Upper lobe of right lung (tissue), 1 donor: ENCODE data around the gene AMPD3. TPM values are rescaled to one million over a fixed set of nuclear protein-coding genes. Genes with fewer than 3 reads are reported as not detected.

Experiments
- ATAC-seq: fragments of 200-7000 bp; cut with Tn5 transposase; one replicate; pipeline ENCODE4 v1.9.1; 2020; ENCODE audit warnings: mild to moderate bottlenecking, moderate library complexity
- DNase-seq: peaks from one replicate; pipeline ENCODE4 v3.0.0-alpha.2; 2020
- H3K27ac ChIP-seq: fragments of 200-600 bp; one replicate; pipeline ENCODE4 v1.8.0; 2022
- H3K27me3 ChIP-seq: fragments of 200-600 bp; one replicate; pipeline ENCODE4 v1.8.0; 2022; ENCODE audit warnings: mild to moderate bottlenecking
- H3K36me3 ChIP-seq: fragments of 200-600 bp; one replicate; pipeline ENCODE4 v1.8.0; 2022
- H3K4me1 ChIP-seq: fragments of 200-600 bp; one replicate; pipeline ENCODE4 v1.8.0; 2022
- H3K4me3 ChIP-seq: fragments of 200-600 bp; one replicate; pipeline ENCODE4 v1.8.0; 2022; ENCODE audit warnings: mild to moderate bottlenecking
- H3K9me3 ChIP-seq: fragments of 200-600 bp; one replicate; pipeline ENCODE4 v1.8.0; 2022
- intact Hi-C: fragments of 100-400 bp; cut with DNase I; formaldehyde crosslinking; loops from one replicate; pipeline ENCODE4 v1.11.0; 2022
- total RNA-seq: library from RNA; stranded (reverse); fragmentation: NEBNext Ultra II Directional; extraction: Animal tissue kit (Norgen Biotek cat#: 25700); gene quantifications from one replicate; pipeline ENCODE4 v1.2.1, GENCODE V29; 2021
- TF ChIP-seq, protein P1 (sequence below): fragments of 200-600 bp; IDR thresholded peaks from one replicate; pipeline ENCODE4 v1.8.0; 2022; ENCODE audit warnings: antibody characterized with exemption
- donor health status: DM: no; HTN: yes; CAD: no; lungs with severe emphysema.

Gene AMPD3
- total RNA-seq, 1 donor from 2014 or later, result 11.6 TPM

GRCh38 chr11:10520562-10520961 lies 65.5 kb downstream of the AMPD3 start:
- TF ChIP-seq, protein P1, sequence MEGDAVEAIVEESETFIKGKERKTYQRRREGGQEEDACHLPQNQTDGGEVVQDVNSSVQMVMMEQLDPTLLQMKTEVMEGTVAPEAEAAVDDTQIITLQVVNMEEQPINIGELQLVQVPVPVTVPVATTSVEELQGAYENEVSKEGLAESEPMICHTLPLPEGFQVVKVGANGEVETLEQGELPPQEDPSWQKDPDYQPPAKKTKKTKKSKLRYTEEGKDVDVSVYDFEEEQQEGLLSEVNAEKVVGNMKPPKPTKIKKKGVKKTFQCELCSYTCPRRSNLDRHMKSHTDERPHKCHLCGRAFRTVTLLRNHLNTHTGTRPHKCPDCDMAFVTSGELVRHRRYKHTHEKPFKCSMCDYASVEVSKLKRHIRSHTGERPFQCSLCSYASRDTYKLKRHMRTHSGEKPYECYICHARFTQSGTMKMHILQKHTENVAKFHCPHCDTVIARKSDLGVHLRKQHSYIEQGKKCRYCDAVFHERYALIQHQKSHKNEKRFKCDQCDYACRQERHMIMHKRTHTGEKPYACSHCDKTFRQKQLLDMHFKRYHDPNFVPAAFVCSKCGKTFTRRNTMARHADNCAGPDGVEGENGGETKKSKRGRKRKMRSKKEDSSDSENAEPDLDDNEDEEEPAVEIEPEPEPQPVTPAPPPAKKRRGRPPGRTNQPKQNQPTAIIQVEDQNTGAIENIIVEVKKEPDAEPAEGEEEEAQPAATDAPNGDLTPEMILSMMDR, result no peak
- H3K9me3 ChIP-seq, result no peaks in the 10 kb centered on the region
- H3K27ac ChIP-seq, result no peak overlapping the region
- no peaks in the 10 kb centered on the region for H3K4me1 ChIP-seq
- intact Hi-C loops, result no loop called here
- H3K4me3 ChIP-seq, result no peak overlapping the region
- ATAC-seq, result no peak
- H3K36me3 ChIP-seq, result peaks cover 75% of the 10 kb centered on the region
- no peak for DNase-seq
- no peaks in the 10 kb centered on the region for H3K27me3 ChIP-seq

- Histone ChIP-seq H3K27me3 (no peaks in the 10 kb centered on the region), H3K4me3 (no peak overlapping the region), H3K27ac (no peak overlapping the region), H3K9me3 (no peaks in the 10 kb centered on the region), H3K36me3 (peaks cover 80% of the 10 kb centered on the region), H3K4me1 (no peaks in the 10 kb centered on the region)
- DNase-seq (no peak), ATAC-seq (no peak)
- intact Hi-C loops, result no loop called here
- TF ChIP-seq, protein P1, result no peak
These were observed 67.2 kb downstream of the AMPD3 start for GRCh38 chr11:10522276-10522675.

DNA sequence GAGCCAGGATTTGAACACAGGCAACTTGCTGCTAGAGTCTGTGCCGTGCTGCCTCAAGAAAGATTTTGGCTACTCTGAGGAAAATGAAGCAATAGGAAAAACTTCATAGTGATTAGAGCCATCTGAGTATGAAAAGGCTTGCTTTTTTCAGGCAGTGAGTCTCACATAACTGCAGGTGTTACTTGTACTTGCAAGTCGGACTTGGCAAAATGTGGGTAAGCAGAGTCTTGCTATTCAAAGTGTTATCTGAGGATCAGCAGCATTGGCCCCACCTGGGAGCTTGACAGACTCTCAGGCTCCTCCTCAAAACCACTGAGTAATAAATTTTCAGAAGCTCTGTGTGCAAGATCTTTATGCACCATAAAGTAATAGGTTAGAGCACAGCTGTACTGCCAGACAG lies 67.9 kb downstream of the AMPD3 start:
- DNase-seq (no peak), ATAC-seq (no peak)
- Histone ChIP-seq H3K4me1 (no peaks in the 10 kb centered on the region), H3K27ac (no peak overlapping the region), H3K27me3 (no peaks in the 10 kb centered on the region), H3K9me3 (no peaks in the 10 kb centered on the region), H3K36me3 (peaks cover 86% of the 10 kb centered on the region), H3K4me3 (no peak overlapping the region)
- TF ChIP-seq, protein P1, result no peak
- intact Hi-C loops, result no loop called here

DNA sequence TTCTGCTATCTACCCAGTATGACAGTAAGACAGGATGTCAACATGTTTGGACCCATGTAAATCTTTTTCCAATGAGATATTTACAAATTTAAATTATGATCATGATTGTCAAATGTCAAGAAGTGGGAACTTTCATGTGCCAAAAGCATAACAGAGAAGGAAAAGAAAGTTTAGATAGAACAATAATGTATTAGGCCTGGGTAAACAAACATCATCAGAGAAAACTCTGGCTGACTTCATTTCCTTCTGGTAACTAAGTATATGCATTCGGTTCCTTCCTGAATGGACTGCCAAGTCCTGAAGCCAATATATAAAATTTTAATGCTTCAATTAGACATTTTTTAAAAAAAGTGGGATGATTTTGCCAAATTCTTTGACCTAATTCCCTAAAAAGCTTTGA lies 69.4 kb downstream of the AMPD3 start:
- intact Hi-C loops, result no loop called here
- Histone ChIP-seq H3K27me3 (no peaks in the 10 kb centered on the region), H3K36me3 (peaks cover 92% of the 10 kb centered on the region), H3K4me1 (no peaks in the 10 kb centered on the region), H3K27ac (no peak overlapping the region), H3K4me3 (no peak overlapping the region), H3K9me3 (no peaks in the 10 kb centered on the region)
- TF ChIP-seq, protein P1, result no peak
- ATAC-seq (no peak), DNase-seq (no peak)

DNA sequence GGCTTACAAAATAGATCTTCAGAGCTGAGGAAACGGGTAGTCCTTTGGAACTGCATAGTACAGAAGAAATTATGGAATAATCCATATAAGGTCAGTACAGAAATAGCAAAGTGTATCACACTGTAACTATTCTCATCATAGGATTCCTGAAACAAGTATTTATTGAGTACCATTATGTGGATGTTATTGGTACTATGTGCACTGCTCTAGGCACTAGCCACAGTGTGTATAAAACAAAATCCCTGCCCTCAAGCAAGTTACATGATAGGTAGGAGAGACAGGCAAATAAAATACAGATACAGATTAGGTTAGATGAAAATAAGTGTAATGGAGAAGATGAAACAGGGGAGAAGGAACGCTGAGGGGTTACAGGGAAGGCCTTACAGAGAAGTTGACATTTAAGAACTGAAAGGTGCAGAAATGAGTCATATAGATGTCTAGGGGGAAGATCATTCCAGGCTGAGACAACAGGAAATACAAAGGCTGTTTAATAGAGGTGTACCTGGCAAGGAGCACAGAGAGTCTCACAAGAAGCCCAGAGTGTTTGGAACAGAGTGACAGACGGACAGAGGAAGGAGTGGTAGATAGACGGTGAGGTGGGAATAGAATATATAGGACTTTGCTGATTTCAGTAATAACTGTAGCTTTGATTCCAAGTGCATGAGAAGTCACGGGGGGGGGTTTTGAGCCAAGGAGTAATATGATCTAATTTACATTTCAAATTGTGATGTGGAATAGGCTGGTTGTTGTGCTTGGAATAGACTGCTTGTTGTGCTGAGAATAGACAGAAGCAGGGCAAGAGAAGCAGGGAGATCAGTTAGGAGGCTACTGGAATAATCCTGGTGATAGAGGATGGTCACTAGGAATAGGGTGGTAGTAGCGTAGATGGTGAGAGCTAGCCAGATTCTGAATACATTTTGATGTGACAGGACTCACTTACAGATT lies 72.2 kb downstream of the AMPD3 start:
- Histone ChIP-seq H3K4me3 (no peak overlapping the region), H3K4me1 (no peaks in the 10 kb centered on the region), H3K36me3 (peaks cover 89% of the 10 kb centered on the region), H3K27ac (no peak overlapping the region), H3K27me3 (no peaks in the 10 kb centered on the region), H3K9me3 (no peaks in the 10 kb centered on the region)
- TF ChIP-seq, protein P1, result no peak
- ATAC-seq, result no peak
- DNase-seq, result no peak
- intact Hi-C loops, result no loop called here
